ENCODE results near the gene DGKG. TPM values are rescaled to one million over a fixed set of nuclear protein-coding genes. Genes with fewer than 3 reads are reported as not detected.

The DGKG gene
- total RNA-seq, 1 donor from 2014 or later = 65.7 TPM

GRCh38 chr3:186327912-186328487 lies 34.0 kb downstream of the DGKG start:
- H3K36me3 ChIP-seq = no peaks in the 10 kb centered on the region
- H3K9me3 ChIP-seq (replicated peaks) = no peaks in the 10 kb centered on the region
- DNase-seq = no peak
- H3K4me3 ChIP-seq = no peak overlapping the region
- intact Hi-C loops (cut with micrococcal nuclease) = no loop called here
- no peak overlapping the region for H3K27ac ChIP-seq (replicated peaks)
- H3K4me1 ChIP-seq = peaks cover 16% of the 10 kb centered on the region
- H3K27me3 ChIP-seq (ENCODE audit: low read depth) = no peaks in the 10 kb centered on the region
- TF ChIP-seq CTCF (IDR thresholded peaks at IDR 0.05; ENCODE audit: borderline replicate concordance) = no peak

- no peak for TF ChIP-seq CTCF (IDR thresholded peaks at IDR 0.05; ENCODE audit: borderline replicate concordance)
- DNase-seq = peak; percentile 22
- H3K4me1 ChIP-seq = peaks cover 27% of the 10 kb centered on the region
- intact Hi-C loops (cut with micrococcal nuclease) = no loop called here
- no peaks in the 10 kb centered on the region for H3K27me3 ChIP-seq (ENCODE audit: low read depth)
- H3K27ac ChIP-seq (replicated peaks) = no peak overlapping the region
- no peak overlapping the region for H3K4me3 ChIP-seq
- peaks cover 19% of the 10 kb centered on the region for H3K36me3 ChIP-seq
- H3K9me3 ChIP-seq (replicated peaks) = no peaks in the 10 kb centered on the region
These were observed 39.3 kb downstream of the DGKG start for GRCh38 chr3:186322761-186323160.

GRCh38 chr3:186321746-186322145 lies 40.3 kb downstream of the DGKG start:
- DNase-seq = no peak
- H3K9me3 ChIP-seq (replicated peaks) = no peaks in the 10 kb centered on the region
- H3K27ac ChIP-seq (replicated peaks) = no peak overlapping the region
- no peak for TF ChIP-seq CTCF (IDR thresholded peaks at IDR 0.05; ENCODE audit: borderline replicate concordance)
- peaks cover 27% of the 10 kb centered on the region for H3K4me1 ChIP-seq
- intact Hi-C loops (cut with micrococcal nuclease) = no loop called here
- peaks cover 19% of the 10 kb centered on the region for H3K36me3 ChIP-seq
- no peaks in the 10 kb centered on the region for H3K27me3 ChIP-seq (ENCODE audit: low read depth)
- H3K4me3 ChIP-seq = no peak overlapping the region

- Histone ChIP-seq H3K36me3 (peaks cover 19% of the 10 kb centered on the region), H3K9me3 (replicated peaks) (no peaks in the 10 kb centered on the region), H3K4me3 (no peak overlapping the region), H3K27ac (replicated peaks) (no peak overlapping the region), H3K27me3 (ENCODE audit: low read depth) (no peaks in the 10 kb centered on the region), H3K4me1 (peaks cover 27% of the 10 kb centered on the region)
- DNase-seq = no peak
- intact Hi-C loops (cut with micrococcal nuclease) = no loop called here
- no peak for TF ChIP-seq CTCF (IDR thresholded peaks at IDR 0.05; ENCODE audit: borderline replicate concordance)
These were observed 41.0 kb downstream of the DGKG start for GRCh38 chr3:186320862-186321568.

GRCh38 chr3:186319945-186320344 lies 42.1 kb downstream of the DGKG start:
- peaks cover 32% of the 10 kb centered on the region for H3K4me1 ChIP-seq
- no peak for TF ChIP-seq CTCF (IDR thresholded peaks at IDR 0.05; ENCODE audit: borderline replicate concordance)
- no peak overlapping the region for H3K27ac ChIP-seq (replicated peaks)
- H3K36me3 ChIP-seq = peaks cover 19% of the 10 kb centered on the region
- no peak for DNase-seq
- no peaks in the 10 kb centered on the region for H3K9me3 ChIP-seq (replicated peaks)
- H3K27me3 ChIP-seq (ENCODE audit: low read depth) = no peaks in the 10 kb centered on the region
- no peak overlapping the region for H3K4me3 ChIP-seq
- intact Hi-C loops (cut with micrococcal nuclease) = no loop called here
